MCF 10A (cell line): Measurements from ENCODE around the gene PPM1A. TPM values are rescaled to one million over a fixed set of nuclear protein-coding genes. Genes with fewer than 3 reads are reported as not detected.
A peak's percentile ranks its signal among the peaks of the same experiment; 100 is the strongest.

Source experiments
- BruUV-seq: library from RNA; stranded (reverse); fragments of 400-500 nt; replicated peaks from 2 replicates; lab custom pipeline; 2021; lab: Mats Ljungman, UMichigan
- CTCF ChIA-PET: fragments of 300-600 bp; sonication (Branson Sonifier 250); formaldehyde crosslinking; extraction: SDS; loops from one replicate; lab custom pipeline; 2021; ENCODE audit warnings: antibody characterized with exemption, inconsistent platforms; lab: Yijun Ruan, JAX
- POLR2A ChIA-PET: fragments of 300-600, 350-650 bp; sonication (Branson Sonifier 250); formaldehyde crosslinking; extraction: SDS; loops from one replicate; lab custom pipeline; 2020; ENCODE audit warnings: antibody characterized with exemption, inconsistent platforms; lab: Yijun Ruan, JAX
- DNase-seq: peaks from one replicate; pipeline ENCODE4 v3.0.0-alpha.2; 2018; ENCODE audit not compliant: unreplicated experiment
- H3K27ac Mint-ChIP-seq: one replicate; pipeline ENCODE4 v1.8.0; 2022; ENCODE audit warnings: mild to moderate bottlenecking, low read depth, mixed read lengths; ENCODE audit not compliant: unreplicated experiment
- H3K27me3 Mint-ChIP-seq: one replicate; pipeline ENCODE4 v1.8.0; 2022; ENCODE audit warnings: mixed read lengths; ENCODE audit not compliant: insufficient read depth, unreplicated experiment
- H3K36me3 Mint-ChIP-seq: one replicate; pipeline ENCODE4 v1.8.0; 2022; ENCODE audit warnings: mild to moderate bottlenecking, moderate library complexity, mixed read lengths; ENCODE audit not compliant: insufficient read depth, unreplicated experiment
- H3K4me1 Mint-ChIP-seq: one replicate; pipeline ENCODE4 v1.8.0; 2022; ENCODE audit warnings: mixed read lengths; ENCODE audit not compliant: insufficient read depth, unreplicated experiment
- H3K4me3 Mint-ChIP-seq: one replicate; pipeline ENCODE4 v1.8.0; 2022; ENCODE audit warnings: mild to moderate bottlenecking, moderate library complexity, mixed read lengths; ENCODE audit not compliant: unreplicated experiment
- H3K9me3 Mint-ChIP-seq: one replicate; pipeline ENCODE4 v1.8.0; 2022; ENCODE audit warnings: mixed read lengths; ENCODE audit not compliant: unreplicated experiment
- intact Hi-C: fragments of 100-400 bp; cut with micrococcal nuclease; formaldehyde crosslinking; loops from 2 replicates; pipeline ENCODE4 v1.14.1; 2022
- total RNA-seq: library from RNA; stranded (reverse); gene quantifications from 2 replicates; pipeline ENCODE4 v1.2.3, GENCODE V29; 2022
- TF ChIP-seq, protein P1 (sequence below): fragments of 200-600 bp; IDR thresholded peaks from one replicate; pipeline ENCODE4 v1.8.0; 2022; ENCODE audit warnings: antibody characterized with exemption, mild to moderate bottlenecking; ENCODE audit not compliant: unreplicated experiment

Gene PPM1A
- total RNA-seq, 1 experiment from 2014 or later: 50.4 TPM

DNA sequence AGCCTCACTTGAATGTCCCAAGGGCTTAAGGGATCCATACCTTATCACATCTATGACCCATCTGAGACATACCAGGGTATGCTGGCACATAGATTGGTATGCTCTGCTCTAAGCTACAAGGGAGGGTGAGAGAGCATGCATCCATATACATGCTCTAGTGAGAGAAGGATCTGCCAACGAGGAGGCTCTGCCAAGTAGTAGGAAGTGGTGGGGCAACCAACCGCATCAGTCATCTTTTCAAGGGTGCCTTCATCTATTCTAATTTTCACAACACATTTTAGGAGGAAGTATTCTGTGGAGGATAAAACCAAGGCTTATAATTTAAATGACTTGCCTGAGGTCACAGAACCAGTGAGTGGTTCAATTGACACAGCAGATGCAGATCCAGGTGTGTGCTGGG lies 6.6 kb upstream of the PPM1A start:
- ChIA-PET CTCF (no interaction called here), POLR2A (no interaction called here)
- no peaks in the 10 kb centered on the region for H3K9me3 Mint-ChIP-seq
- H3K27me3 Mint-ChIP-seq: no peaks in the 10 kb centered on the region
- no peak for DNase-seq
- intact Hi-C loops: no loop called here
- TF ChIP-seq, protein P1, sequence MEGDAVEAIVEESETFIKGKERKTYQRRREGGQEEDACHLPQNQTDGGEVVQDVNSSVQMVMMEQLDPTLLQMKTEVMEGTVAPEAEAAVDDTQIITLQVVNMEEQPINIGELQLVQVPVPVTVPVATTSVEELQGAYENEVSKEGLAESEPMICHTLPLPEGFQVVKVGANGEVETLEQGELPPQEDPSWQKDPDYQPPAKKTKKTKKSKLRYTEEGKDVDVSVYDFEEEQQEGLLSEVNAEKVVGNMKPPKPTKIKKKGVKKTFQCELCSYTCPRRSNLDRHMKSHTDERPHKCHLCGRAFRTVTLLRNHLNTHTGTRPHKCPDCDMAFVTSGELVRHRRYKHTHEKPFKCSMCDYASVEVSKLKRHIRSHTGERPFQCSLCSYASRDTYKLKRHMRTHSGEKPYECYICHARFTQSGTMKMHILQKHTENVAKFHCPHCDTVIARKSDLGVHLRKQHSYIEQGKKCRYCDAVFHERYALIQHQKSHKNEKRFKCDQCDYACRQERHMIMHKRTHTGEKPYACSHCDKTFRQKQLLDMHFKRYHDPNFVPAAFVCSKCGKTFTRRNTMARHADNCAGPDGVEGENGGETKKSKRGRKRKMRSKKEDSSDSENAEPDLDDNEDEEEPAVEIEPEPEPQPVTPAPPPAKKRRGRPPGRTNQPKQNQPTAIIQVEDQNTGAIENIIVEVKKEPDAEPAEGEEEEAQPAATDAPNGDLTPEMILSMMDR: no peak
- no peak overlapping the region for H3K27ac Mint-ChIP-seq
- H3K36me3 Mint-ChIP-seq: no peaks in the 10 kb centered on the region
- H3K4me3 Mint-ChIP-seq: no peak overlapping the region
- no TSS peak for BruUV-seq
- H3K4me1 Mint-ChIP-seq: no peaks in the 10 kb centered on the region

DNA sequence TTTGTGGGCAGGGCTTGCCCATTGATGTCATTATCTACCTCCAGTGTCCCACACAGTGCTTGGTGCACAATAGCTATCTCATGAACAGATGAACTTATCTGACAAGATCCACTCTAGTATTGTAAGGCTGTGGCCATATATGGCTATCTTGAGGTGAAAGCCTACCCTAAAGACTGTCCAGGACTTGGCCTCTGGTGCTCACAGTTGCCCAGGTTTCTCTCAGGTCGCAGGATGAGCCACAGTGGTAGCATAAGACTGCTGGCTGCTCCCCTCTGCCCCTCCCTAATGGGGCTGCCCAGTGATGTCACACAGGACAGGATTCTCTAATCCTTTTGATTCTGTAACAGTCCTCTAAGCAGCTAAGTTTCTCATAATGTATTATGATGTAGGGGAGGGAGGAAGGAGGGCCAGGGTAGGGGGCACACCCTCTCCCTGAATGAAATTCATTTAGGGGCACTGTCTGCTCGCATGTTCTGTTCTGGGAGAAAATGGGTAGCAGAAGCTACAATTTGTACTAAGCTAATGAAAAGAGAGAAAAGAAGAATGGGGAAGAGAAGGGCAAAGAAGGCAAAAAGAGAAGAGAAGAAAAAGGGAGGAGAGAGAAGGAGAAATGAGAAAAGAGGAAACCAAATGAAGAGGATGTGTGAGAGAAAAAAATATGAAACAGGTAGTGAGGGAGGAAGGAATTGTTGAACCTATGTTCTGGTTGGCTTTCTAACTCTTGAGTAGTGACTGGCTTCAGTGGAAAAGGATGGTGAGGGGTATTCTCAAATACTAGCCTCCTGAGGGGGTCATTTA lies 3.4 kb upstream of the PPM1A start:
- TF ChIP-seq, protein P1: no peak
- Mint-ChIP-seq H3K4me3 (no peak overlapping the region), H3K27ac (no peak overlapping the region), H3K9me3 (no peaks in the 10 kb centered on the region), H3K27me3 (no peaks in the 10 kb centered on the region), H3K4me1 (peaks cover 5% of the 10 kb centered on the region), H3K36me3 (no peaks in the 10 kb centered on the region)
- ChIA-PET CTCF (interaction anchor here (0.7 kb wide), 2 partner anchors 40 to 216 kb away, joined by 3 to 5 read pairs; no protein-coding TSS in a partner anchor), POLR2A (interaction anchor here (1.0 kb wide), 1 partner anchor 20 kb away, joined by 5 read pairs; no protein-coding TSS in a partner anchor)
- no TSS peak for BruUV-seq
- intact Hi-C loops: no loop called here
- no peak for DNase-seq

DNA sequence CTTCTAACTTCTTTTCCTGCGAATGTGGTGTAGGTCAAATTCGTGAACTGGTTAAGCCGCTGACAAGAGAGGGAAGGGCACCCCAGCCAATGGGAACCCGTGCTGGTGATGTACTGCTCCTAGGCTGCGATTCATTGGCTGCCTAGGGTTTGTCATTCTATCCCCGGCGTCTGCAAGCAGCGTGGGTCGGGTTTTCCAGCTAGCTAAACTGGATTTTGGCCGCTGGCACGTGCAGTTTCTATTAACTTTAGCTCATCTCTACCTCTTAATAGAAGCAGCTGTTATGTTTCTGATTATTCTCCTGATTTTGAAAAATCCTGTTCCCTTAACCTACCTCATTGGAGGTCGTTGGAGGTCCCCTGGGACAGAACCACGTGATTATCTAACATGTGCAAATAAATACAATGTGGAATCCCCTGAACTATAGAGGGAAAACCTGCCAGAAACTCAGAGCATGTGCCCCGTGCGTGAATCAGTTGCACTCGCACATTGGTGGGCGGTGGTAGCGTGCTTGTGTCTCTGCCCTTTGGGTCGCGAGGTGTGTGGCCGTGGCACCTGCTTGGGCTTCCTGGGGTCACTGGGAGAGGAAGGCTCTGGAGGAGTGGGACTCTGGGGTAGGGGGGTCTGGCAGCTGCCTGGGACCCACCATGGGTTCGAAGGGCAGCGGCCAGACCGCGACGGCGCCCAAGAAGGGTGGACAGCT lies 876 bp upstream of the PPM1A start:
- TF ChIP-seq, protein P1: no peak
- intact Hi-C loops: no loop called here
- TSS peak; percentile 77 for BruUV-seq
- POLR2A ChIA-PET: interaction anchor here (0.7 to 2.6 kb wide), 27 partner anchors 9 to 1821 kb away, joined by 3 to 17 read pairs (median 5); partner anchors contain the start of genes DHRS7, JKAMP, KIAA0586 and L3HYPDH
- peak; percentile 96 for DNase-seq
- Mint-ChIP-seq H3K4me1 (peaks cover 25% of the 10 kb centered on the region), H3K36me3 (no peaks in the 10 kb centered on the region), H3K4me3 (peak overlapping the region; percentile 98), H3K9me3 (no peaks in the 10 kb centered on the region), H3K27me3 (no peaks in the 10 kb centered on the region), H3K27ac (peak overlapping the region; percentile 99)
- CTCF ChIA-PET: interaction anchor here (0.7 to 1.4 kb wide), 5 partner anchors 26 to 730 kb away, joined by 3 to 5 read pairs (median 3); partner anchors contain the start of gene DHRS7
